Thoracic aorta (tissue), 2 donors: ENCODE data around the gene TMEM95. TPM values are rescaled to one million over a fixed set of nuclear protein-coding genes. Genes with fewer than 3 reads are reported as not detected.

Experiments
- ATAC-seq: fragments of 150-250 bp; one replicate; pipeline ENCODE4 v1.8.0; 2017; ENCODE audit warnings: low read depth; ENCODE audit not compliant: insufficient number of reproducible peaks, low FRiP score
- DNase-seq: peaks from one replicate; pipeline ENCODE4 v3.0.0-alpha.2; 2020; ENCODE audit warnings: low spot score
- H3K27ac ChIP-seq, 2 donors: fragments of 200-600 bp; sonication (generic); 1 replicate in 1 of 2; 2 replicates in 1 of 2; pipeline ENCODE4 v1.5.1; 2016; ENCODE audit warnings: mild to moderate bottlenecking in 2 of 2, moderate library complexity in 2 of 2
- H3K27me3 ChIP-seq: fragments of 200-600 bp; sonication (generic); replicated peaks from 2 replicates; pipeline ENCODE4 v1.6.0; 2016; ENCODE audit warnings: mild to moderate bottlenecking; ENCODE audit not compliant: insufficient read depth
- H3K36me3 ChIP-seq: fragments of 200-600 bp; sonication (generic); one replicate; pipeline ENCODE4 v1.5.1; 2016
- H3K4me1 ChIP-seq, 2 donors: fragments of 200-600 bp; sonication (generic); 1 replicate in 1 of 2; 2 replicates in 1 of 2; pipeline versions ENCODE4 v1.5.1 to v1.6.0; 2016; ENCODE audit warnings: low read depth in 2 of 2, mild to moderate bottlenecking in 1 of 2; ENCODE audit not compliant: control insufficient read depth in 1 of 2
- H3K4me3 ChIP-seq: fragments of 200-600 bp; sonication (generic); 2 replicates; pipeline ENCODE4 v1.5.1; 2016; ENCODE audit warnings: mild to moderate bottlenecking
- H3K9me3 ChIP-seq: fragments of 200-600 bp; sonication (generic); 2 replicates; pipeline ENCODE4 v1.5.1; 2016
- total RNA-seq, 2 donors: library from RNA; depleted of rRNA; stranded (reverse); fragments of >200 nt; gene quantifications; one replicate each; pipeline versions ENCODE4 v1.1.0 to v1.2.3, GENCODE V29; 2016
- TF ChIP-seq, protein P1 (sequence below): fragments of 200-600 bp; sonication (generic); IDR thresholded peaks from one replicate; pipeline ENCODE4 v1.5.1; 2019; ENCODE audit warnings: antibody characterized with exemption

TMEM95 gene
- total RNA-seq, 2 donors from 2014 or later, result not detected

DNA sequence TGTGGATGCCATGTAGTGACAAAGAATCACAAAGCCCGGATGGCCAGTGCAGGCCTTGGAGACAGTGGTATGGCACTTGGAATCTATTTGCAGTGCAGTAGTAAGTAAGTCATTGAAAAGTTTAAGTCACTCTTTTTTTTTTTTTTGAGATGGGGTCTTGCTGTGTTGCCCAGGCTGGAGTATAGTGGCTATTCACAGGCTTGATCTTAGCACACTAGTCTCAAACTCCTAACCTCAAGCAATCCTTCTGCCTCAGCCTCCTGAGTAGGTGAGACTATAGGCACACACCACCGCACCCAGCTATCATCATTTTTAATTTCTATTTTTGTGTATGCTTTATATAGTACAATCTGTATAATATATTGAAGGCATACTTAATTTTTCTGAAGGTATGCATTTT, 43.7 kb downstream of the TMEM95 start:
- Histone ChIP-seq H3K27me3 (no peaks in the 10 kb centered on the region), H3K9me3 (no peaks in the 10 kb centered on the region), H3K4me3 (no peak overlapping the region), H3K36me3 (no peaks in the 10 kb centered on the region), H3K27ac (no peak overlapping the region), H3K4me1 (peaks cover 12% of the 10 kb centered on the region in 2 donors)
- TF ChIP-seq, protein P1, sequence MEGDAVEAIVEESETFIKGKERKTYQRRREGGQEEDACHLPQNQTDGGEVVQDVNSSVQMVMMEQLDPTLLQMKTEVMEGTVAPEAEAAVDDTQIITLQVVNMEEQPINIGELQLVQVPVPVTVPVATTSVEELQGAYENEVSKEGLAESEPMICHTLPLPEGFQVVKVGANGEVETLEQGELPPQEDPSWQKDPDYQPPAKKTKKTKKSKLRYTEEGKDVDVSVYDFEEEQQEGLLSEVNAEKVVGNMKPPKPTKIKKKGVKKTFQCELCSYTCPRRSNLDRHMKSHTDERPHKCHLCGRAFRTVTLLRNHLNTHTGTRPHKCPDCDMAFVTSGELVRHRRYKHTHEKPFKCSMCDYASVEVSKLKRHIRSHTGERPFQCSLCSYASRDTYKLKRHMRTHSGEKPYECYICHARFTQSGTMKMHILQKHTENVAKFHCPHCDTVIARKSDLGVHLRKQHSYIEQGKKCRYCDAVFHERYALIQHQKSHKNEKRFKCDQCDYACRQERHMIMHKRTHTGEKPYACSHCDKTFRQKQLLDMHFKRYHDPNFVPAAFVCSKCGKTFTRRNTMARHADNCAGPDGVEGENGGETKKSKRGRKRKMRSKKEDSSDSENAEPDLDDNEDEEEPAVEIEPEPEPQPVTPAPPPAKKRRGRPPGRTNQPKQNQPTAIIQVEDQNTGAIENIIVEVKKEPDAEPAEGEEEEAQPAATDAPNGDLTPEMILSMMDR, result no peak
- no peak for DNase-seq
- ATAC-seq, result no peak

DNA sequence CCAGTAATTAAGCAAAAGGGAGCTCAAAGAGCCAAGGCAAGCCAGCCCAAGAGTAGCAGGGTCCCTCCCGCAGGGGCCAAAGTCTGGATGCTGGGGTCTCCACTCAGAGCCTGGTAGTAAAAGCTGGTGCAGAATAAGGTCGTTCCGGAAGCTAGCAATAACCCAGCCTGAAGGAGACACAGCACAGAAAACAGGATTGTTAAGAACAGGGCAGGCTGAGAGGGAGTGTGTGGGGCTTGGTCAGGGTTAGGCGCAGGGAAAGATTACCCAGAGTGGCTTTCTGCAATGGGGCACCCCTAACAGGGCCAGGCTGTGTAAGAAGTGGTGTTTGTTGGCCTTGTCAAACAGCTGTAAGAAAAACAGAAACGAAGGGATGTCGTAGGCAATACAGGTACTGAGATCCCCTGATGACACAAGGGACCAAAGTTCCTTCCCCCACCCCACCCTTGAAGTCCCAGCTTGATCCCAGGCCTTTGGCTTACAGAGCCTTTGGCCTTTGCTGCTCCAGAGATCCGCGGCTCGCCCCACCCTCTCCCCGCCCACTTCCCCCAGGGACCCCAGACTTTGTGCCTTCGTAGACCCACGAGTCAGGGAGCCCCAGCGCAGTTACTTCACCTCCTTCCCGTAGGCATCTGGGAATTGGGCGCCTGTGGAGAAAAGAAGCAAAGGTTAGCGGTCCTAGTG, 48.2 kb downstream of the TMEM95 start:
- H3K9me3 ChIP-seq, result no peaks in the 10 kb centered on the region

GRCh38 chr17:7403727-7403976, 48.7 kb downstream of the TMEM95 start:
- no peaks in the 10 kb centered on the region for H3K27me3 ChIP-seq
- TF ChIP-seq, protein P1, result no peak
- H3K4me1 ChIP-seq, result peaks cover 18% of the 10 kb centered on the region in 2 donors
- no peaks in the 10 kb centered on the region for H3K36me3 ChIP-seq
- peak overlapping the region; percentile 78 to 93 for H3K27ac ChIP-seq
- peak; percentile 26 for DNase-seq
- H3K9me3 ChIP-seq, result no peaks in the 10 kb centered on the region
- peak overlapping the region; percentile 90 for H3K4me3 ChIP-seq
- peak; percentile 17 for ATAC-seq

More for the DNA sequence above, 48.2 kb downstream of the TMEM95 start:
- DNase-seq (no peak), ATAC-seq (no peak)
- peak overlapping the region; percentile 90 for H3K4me3 ChIP-seq
- peaks cover 18% of the 10 kb centered on the region in 2 donors for H3K4me1 ChIP-seq
- no peaks in the 10 kb centered on the region for H3K27me3 ChIP-seq
- peak overlapping the region; percentile 78 to 93 for H3K27ac ChIP-seq
- H3K36me3 ChIP-seq, result no peaks in the 10 kb centered on the region
- TF ChIP-seq, protein P1, result no peak

DNA sequence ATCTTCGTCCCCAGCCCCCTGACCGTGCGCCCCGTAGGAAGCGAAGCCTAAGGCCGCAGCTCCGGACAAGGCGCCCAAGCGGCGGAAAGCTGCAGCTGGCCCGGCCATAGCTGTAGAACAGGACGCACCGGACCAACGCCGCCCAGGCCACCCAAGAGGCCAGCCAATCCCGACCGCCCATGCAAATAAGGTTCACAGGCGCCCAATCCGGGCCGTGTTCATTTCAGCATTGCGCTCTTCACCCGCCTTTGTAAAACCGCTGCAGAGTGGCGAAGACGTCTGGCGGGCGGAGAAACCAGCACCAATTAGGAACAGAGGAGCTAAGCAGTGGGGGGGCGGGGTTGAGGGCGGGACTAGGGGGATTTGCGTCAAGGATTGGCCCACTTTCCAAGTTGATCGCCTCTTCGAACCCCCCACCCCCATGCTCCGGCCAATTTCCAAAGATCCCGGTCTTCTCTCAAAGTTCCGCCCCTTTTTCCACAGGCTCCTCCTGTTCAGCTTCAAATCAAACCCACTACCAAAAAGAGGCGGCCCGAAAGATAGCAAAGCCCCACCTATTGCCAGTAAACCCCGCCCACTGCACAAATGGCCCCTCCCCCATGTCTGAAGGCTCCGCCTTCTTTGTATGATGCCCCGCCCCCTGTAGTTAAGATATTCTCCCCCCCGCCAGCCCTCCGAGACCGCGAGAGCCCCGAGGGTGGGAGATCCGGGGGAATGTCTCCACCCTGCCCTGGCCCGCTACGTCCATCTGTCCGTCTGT, 49.2 kb downstream of the TMEM95 start, which contains the start of gene TMEM256:
TMEM256 (minus strand) TSS at position 121 of the 760 bp plus-strand sequence; CDS start at position 108, 13 bp downstream.
- ATAC-seq, result peak; percentile 94
- H3K36me3 ChIP-seq, result no peaks in the 10 kb centered on the region
- peak; percentile 97 for DNase-seq
- H3K27ac ChIP-seq, result peak within 1 kb of the TSS; percentile 90 to 93
- H3K4me1 ChIP-seq, result peaks cover 18% of the 10 kb centered on the region in 2 donors
- TF ChIP-seq, protein P1, result no peak
- peak within 1 kb of the TSS; percentile 90 for H3K4me3 ChIP-seq
- no peaks in the 10 kb centered on the region for H3K27me3 ChIP-seq
- no peaks in the 10 kb centered on the region for H3K9me3 ChIP-seq

- Histone ChIP-seq H3K9me3 (no peaks in the 10 kb centered on the region), H3K36me3 (no peaks in the 10 kb centered on the region), H3K27ac (peak overlapping the region; percentile 90 to 93), H3K4me3 (peak overlapping the region; percentile 90), H3K4me1 (peaks cover 18% of the 10 kb centered on the region in 2 donors), H3K27me3 (no peaks in the 10 kb centered on the region)
- TF ChIP-seq, protein P1, result no peak
- no peak for DNase-seq
- peak; percentile 42 for ATAC-seq
These were observed 49.9 kb downstream of the TMEM95 start for GRCh38 chr17:7404737-7405349.
